ENCODE measurements around the gene AP2M1. TPM values are rescaled to one million over a fixed set of nuclear protein-coding genes. Genes with fewer than 3 reads are reported as not detected.

The AP2M1 gene
- total RNA-seq, 1 experiment from 2014 or later = 353 TPM

DNA sequence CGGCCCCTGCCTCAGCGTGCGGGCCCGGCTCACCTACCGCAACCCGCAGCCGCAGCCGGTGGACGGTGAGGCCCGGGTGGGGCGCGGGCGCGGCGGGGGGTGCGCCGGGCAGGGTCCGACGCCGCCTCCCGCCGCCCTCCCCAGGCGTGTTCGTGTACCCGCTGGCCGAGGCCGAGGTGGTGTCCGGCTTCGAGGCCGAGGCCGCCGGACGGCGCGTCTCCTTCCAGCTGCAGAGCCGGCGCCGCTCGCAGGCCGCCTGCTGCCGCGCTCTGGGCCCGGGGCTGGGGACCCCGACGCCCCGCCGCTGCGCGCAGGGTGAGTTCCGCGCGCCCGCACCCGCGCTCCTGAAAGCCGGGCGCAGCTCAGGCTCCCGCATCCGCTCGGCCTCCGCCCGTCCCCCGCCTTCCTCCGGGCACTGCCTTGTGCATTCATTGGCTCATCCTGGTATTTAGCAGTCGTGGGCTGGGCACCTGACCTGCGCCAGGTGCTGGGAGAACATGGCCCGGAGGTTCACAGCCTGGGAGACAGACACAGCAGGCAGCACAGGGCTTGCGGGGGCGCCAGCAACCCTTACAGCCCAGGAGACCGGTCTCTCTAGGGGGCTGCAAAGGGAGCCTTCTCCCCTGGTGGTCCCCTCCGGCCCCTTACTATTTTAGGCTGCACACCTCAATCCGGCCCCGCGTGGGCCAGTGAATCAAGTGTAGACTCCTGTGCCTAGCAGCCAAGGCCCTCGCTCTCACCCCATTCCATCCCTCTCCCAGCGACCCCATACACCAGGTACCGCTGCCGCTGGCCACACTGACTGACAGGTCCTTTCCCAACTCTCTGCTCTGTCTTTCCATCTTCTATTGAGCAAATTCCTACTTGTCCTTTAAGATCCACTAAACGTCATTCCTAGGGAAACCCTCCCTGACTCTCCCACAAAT is 56.2 kb downstream of the AP2M1 start (continued):
- TF ChIP-seq ELF1 (IDR thresholded peaks at IDR 0.05; ENCODE audit: borderline replicate concordance, low read depth) (no peak), TCF7L2 (IDR thresholded peaks at IDR 0.05; ENCODE audit: borderline replicate concordance, extremely low read depth, insufficient read depth, insufficient read length) (no peak), EZH2phosphoT487 (IDR thresholded peaks at IDR 0.05; ENCODE audit: borderline replicate concordance) (no peak)
- TF ChIP-seq, protein P1, sequence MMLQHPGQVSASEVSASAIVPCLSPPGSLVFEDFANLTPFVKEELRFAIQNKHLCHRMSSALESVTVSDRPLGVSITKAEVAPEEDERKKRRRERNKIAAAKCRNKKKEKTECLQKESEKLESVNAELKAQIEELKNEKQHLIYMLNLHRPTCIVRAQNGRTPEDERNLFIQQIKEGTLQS (IDR thresholded peaks at IDR 0.05) = no peak

DNA sequence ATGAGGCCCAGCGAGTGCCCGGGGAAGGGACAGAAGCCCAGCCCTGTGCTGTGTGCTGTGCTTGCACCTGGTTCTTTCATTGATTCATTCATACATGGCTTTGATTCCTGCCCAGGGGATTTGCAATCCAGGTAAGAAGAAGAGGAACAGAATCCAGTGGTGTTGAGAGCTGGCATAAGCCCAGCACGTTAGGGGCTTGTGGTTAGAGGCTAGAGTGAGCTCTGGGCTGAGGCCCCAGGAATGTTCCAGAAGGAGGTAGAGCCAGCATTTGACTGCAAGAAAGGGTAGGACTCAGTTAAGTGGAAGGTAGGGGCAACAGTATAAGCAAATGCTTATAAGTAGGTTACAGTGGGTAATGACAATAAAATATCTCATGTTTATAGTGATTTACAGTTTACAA is 57.0 kb downstream of the AP2M1 start:
- H3K79me2 ChIP-seq (ENCODE audit: insufficient read depth, low read length) = no peaks in the 10 kb centered on the region
- BruUV-seq (replicated peaks) = no TSS peak
- DNase-seq (ENCODE audit: low read depth, low spot score) (no peak), ATAC-seq (no peak)
- intact Hi-C loops (cut with micrococcal nuclease) = no loop called here
- CTCF ChIA-PET = no interaction called here
- H2AFZ ChIP-seq (ENCODE audit: low read depth, low read length, poor library complexity, severe bottlenecking) = no peak overlapping the region
- peaks cover 12 to 34% of the 10 kb centered on the region in 2 experiments for H3K4me1 ChIP-seq (ENCODE audit: control insufficient read depth in 1 of 2, insufficient read depth in 2 of 2, low read length in 2 of 2)
- TF ChIP-seq JUND (IDR thresholded peaks at IDR 0.05) (no peak), EGR1 (IDR thresholded peaks at IDR 0.05; ENCODE audit: low read depth) (no peak), CEBPB (IDR thresholded peaks at IDR 0.05; ENCODE audit: low read depth) (no peak), ELF1 (IDR thresholded peaks at IDR 0.05; ENCODE audit: borderline replicate concordance, low read depth) (no peak), RAD21 (IDR thresholded peaks at IDR 0.05; ENCODE audit: low read depth) (no peak), EZH2phosphoT487 (IDR thresholded peaks at IDR 0.05; ENCODE audit: borderline replicate concordance) (no peak), SIN3A (IDR thresholded peaks at IDR 0.05; ENCODE audit: low read depth) (no peak), CBX3 (IDR thresholded peaks at IDR 0.05; ENCODE audit: low read depth) (no peak), ZFX (IDR thresholded peaks at IDR 0.05) (no peak), YY1 (IDR thresholded peaks at IDR 0.05; ENCODE audit: extremely low read depth, insufficient replicate concordance, low read depth, low read length) (no peak)
- TF ChIP-seq, protein P2, sequence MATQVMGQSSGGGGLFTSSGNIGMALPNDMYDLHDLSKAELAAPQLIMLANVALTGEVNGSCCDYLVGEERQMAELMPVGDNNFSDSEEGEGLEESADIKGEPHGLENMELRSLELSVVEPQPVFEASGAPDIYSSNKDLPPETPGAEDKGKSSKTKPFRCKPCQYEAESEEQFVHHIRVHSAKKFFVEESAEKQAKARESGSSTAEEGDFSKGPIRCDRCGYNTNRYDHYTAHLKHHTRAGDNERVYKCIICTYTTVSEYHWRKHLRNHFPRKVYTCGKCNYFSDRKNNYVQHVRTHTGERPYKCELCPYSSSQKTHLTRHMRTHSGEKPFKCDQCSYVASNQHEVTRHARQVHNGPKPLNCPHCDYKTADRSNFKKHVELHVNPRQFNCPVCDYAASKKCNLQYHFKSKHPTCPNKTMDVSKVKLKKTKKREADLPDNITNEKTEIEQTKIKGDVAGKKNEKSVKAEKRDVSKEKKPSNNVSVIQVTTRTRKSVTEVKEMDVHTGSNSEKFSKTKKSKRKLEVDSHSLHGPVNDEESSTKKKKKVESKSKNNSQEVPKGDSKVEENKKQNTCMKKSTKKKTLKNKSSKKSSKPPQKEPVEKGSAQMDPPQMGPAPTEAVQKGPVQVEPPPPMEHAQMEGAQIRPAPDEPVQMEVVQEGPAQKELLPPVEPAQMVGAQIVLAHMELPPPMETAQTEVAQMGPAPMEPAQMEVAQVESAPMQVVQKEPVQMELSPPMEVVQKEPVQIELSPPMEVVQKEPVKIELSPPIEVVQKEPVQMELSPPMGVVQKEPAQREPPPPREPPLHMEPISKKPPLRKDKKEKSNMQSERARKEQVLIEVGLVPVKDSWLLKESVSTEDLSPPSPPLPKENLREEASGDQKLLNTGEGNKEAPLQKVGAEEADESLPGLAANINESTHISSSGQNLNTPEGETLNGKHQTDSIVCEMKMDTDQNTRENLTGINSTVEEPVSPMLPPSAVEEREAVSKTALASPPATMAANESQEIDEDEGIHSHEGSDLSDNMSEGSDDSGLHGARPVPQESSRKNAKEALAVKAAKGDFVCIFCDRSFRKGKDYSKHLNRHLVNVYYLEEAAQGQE (IDR thresholded peaks at IDR 0.05; ENCODE audit: low read depth) = no peak
- TF ChIP-seq, protein P3, sequence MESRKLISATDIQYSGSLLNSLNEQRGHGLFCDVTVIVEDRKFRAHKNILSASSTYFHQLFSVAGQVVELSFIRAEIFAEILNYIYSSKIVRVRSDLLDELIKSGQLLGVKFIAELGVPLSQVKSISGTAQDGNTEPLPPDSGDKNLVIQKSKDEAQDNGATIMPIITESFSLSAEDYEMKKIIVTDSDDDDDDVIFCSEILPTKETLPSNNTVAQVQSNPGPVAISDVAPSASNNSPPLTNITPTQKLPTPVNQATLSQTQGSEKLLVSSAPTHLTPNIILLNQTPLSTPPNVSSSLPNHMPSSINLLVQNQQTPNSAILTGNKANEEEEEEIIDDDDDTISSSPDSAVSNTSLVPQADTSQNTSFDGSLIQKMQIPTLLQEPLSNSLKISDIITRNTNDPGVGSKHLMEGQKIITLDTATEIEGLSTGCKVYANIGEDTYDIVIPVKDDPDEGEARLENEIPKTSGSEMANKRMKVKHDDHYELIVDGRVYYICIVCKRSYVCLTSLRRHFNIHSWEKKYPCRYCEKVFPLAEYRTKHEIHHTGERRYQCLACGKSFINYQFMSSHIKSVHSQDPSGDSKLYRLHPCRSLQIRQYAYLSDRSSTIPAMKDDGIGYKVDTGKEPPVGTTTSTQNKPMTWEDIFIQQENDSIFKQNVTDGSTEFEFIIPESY (IDR thresholded peaks at IDR 0.05; ENCODE audit: extremely low read depth, insufficient replicate concordance, low read length) = no peak
- TF ChIP-seq, protein P4, sequence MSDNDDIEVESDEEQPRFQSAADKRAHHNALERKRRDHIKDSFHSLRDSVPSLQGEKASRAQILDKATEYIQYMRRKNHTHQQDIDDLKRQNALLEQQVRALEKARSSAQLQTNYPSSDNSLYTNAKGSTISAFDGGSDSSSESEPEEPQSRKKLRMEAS (IDR thresholded peaks at IDR 0.05) = no peak
- H3K9ac ChIP-seq (ENCODE audit: low read length) = no peak overlapping the region
- H3K4me2 ChIP-seq (ENCODE audit: low read length) = no peak overlapping the region
- POLR2A ChIA-PET = interaction anchor here (1.0 kb wide), 1 partner anchor 73 kb away, joined by 3 read pairs; no protein-coding TSS in a partner anchor
- no peaks in the 10 kb centered on the region for H3K27me3 ChIP-seq (ENCODE audit: insufficient read depth, low read length)
- no peaks in the 10 kb centered on the region for H3K36me3 ChIP-seq (ENCODE audit: control insufficient read depth in 1 of 2, insufficient read depth in 2 of 2, low read length in 2 of 2)
- H3K27ac ChIP-seq (ENCODE audit: low read depth, low read length) = no peak overlapping the region
- H3K9me2 ChIP-seq (ENCODE audit: insufficient read depth) = no peaks in the 10 kb centered on the region
- H3K9me3 ChIP-seq (ENCODE audit: control insufficient read depth in 1 of 2, insufficient read depth in 1 of 2, low read depth in 1 of 2, low read length in 2 of 2) = no peaks in the 10 kb centered on the region
- H4K20me1 ChIP-seq (ENCODE audit: insufficient read depth) = no peaks in the 10 kb centered on the region
- no peak overlapping the region for H3K4me3 ChIP-seq (replicated peaks in 1 of 2; ENCODE audit: low read depth in 1 of 2, low read length in 2 of 2)
- RAD21 ChIA-PET (ENCODE audit: low non-redundant PET in 1 of 2, low total read pairs in 2 of 2, uncharacterized antibody in 2 of 2, unreplicated experiment in 2 of 2) = no interaction called here

Measured in HCT116 (cell line).